LNCAP (cell line): ENCODE measurements around the gene CADM1.

Experiments used
- CTCF ChIP-seq: fragments of 450-650 bp; IDR thresholded peaks from 2 replicates; pipeline ENCODE4 v1.5.1; 2017; ENCODE audit warnings: mild to moderate bottlenecking

CADM1 gene

DNA sequence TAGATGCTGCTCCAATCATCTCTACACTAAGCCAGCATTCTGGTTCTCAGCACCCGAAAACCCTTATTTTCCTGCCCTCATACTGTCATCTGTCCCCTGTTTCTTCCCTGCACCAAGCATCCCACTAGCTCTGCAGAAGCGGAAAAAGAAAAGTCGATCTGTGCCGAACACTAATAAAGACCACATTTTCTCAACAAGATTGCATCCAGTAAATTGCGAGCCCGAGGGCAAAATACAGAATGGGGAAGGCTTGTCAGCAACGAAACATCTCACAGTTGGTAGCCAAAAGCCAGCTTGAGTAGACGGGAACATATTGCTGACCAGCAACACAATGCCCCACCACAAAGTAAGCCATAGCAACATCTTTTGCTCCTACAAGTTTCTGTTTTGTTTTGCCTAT is 227.4 kb downstream of the CADM1 start:
- TF ChIP-seq CTCF, result no peak

GRCh38 chr11:115276191-115276590 is 228.0 kb downstream of the CADM1 start:
- no peak for TF ChIP-seq CTCF

DNA sequence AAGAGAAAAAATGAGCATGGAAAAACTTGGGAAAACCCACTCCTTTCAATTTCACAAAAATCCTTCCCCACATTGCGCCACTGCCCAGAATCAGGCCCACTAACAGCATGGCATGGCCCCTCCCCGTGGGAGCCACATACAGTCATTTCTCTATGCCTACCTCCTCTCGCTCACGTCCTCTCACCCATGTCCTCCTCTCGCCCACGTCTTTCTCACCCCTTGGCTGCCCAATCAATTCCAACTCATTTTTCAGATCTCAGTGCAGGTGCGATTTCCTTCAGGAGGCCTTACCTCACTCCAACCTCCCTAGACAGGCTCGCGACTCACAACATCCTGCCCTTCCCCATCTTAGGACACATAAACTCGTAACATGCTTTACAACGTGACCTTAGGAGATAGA is 229.2 kb downstream of the CADM1 start:
- TF ChIP-seq CTCF, result no peak

- no peak for TF ChIP-seq CTCF
Observed at GRCh38 chr11:115272925-115273324, 231.3 kb downstream of the CADM1 start.

GRCh38 chr11:115271643-115272042 is 232.6 kb downstream of the CADM1 start:
- no peak for TF ChIP-seq CTCF

- TF ChIP-seq CTCF, result no peak
Observed at GRCh38 chr11:115269191-115269950, 234.8 kb downstream of the CADM1 start.

DNA sequence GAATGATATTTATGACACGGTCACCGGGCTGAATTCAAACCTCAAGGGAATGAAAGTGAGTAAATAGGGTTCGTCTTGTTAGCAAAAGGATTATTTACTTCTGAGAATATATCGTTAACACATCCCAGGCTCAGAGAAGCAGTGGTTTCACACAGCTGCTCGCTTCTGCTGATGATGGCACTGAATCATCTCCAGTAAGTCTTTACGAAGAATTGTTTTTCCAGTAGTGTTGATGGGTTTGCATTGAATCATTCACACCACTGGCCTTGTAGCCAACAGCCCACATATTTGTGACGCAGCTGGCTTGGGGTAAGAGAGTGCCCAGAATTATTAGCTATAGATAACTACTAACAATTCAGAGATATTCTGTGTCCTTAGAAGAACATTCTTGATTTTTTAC is 236.3 kb downstream of the CADM1 start:
- no peak for TF ChIP-seq CTCF
